ENCODE results near the gene LARGE2. TPM values are rescaled to one million over a fixed set of nuclear protein-coding genes. Genes with fewer than 3 reads are reported as not detected.

Gene LARGE2
- total and polyA plus RNA-seq, 7 donors, result 0.13 TPM; not detected in 6

GRCh38 chr11:45885274-45885920, 37.1 kb upstream of the LARGE2 start, which contains the start of gene MAPK8IP1:
MAPK8IP1 (plus strand) TSS chr11:45885651; CDS start chr11:45885821, 170 bp downstream.
- intact Hi-C loops (cut with DNase I), result no loop called here
- DNase-seq (peak; percentile 61 to 73), ATAC-seq (peak; percentile 75 to 84 (median 80))

GRCh38 chr11:45885921-45886721, 36.3 kb upstream of the LARGE2 start:
- DNase-seq (no peak), ATAC-seq (no peak)
- WGBS, 3 donors, result 13 to 18% (median 15%) methylated on average over 36 to 43 of the region's 43 CpGs
- peak overlapping the region; percentile 60 for H3K4me3 ChIP-seq
- TF ChIP-seq CTCF (IDR thresholded peaks at IDR 0.05), result no peak
- intact Hi-C loops (cut with DNase I), result no loop called here
- H3K27ac ChIP-seq, result no peak overlapping the region
- peaks cover 0 to 15% of the 10 kb centered on the region in 2 donors for H3K36me3 ChIP-seq (ENCODE audit: insufficient read depth in 1 of 2, low read depth in 1 of 2)
- no peaks in the 10 kb centered on the region for H3K27me3 ChIP-seq (ENCODE audit: insufficient read depth in 3 of 3, low read length in 2 of 3)
- no peaks in the 10 kb centered on the region for H3K9me3 ChIP-seq
- H3K4me1 ChIP-seq, result peaks cover 4% of the 10 kb centered on the region

More at GRCh38 chr11:45885274-45885920, 37.1 kb upstream of the LARGE2 start, which contains the start of gene MAPK8IP1:
- Histone ChIP-seq H3K36me3 (ENCODE audit: insufficient read depth in 1 of 2, low read depth in 1 of 2) (peaks cover 0 to 22% of the 10 kb centered on the region in 2 donors), H3K4me1 (peaks cover 4% of the 10 kb centered on the region), H3K9me3 (no peaks in the 10 kb centered on the region), H3K27ac (no peak within 1 kb of the TSS), H3K4me3 (peak within 1 kb of the TSS; percentile 60), H3K27me3 (ENCODE audit: insufficient read depth in 3 of 3, low read length in 2 of 3) (no peaks in the 10 kb centered on the region)
- 1 to 3% (median 2%) methylated on average over 24 to 73 of the region's 73 CpGs for WGBS, 3 donors
- no peak for TF ChIP-seq CTCF (IDR thresholded peaks at IDR 0.05)

- WGBS, 3 donors, result 74 to 87% (median 84%) methylated on average over 4 of the region's 4 CpGs
- ATAC-seq, result no peak
- Histone ChIP-seq H3K4me1 (peaks cover 4% of the 10 kb centered on the region), H3K27me3 (ENCODE audit: insufficient read depth in 3 of 3, low read length in 2 of 3) (no peaks in the 10 kb centered on the region), H3K9me3 (no peaks in the 10 kb centered on the region), H3K4me3 (no peak overlapping the region), H3K36me3 (ENCODE audit: insufficient read depth in 1 of 2, low read depth in 1 of 2) (peaks cover 0 to 7% of the 10 kb centered on the region in 2 donors), H3K27ac (no peak overlapping the region)
- TF ChIP-seq CTCF (IDR thresholded peaks at IDR 0.05), result no peak
- DNase-seq, result no peak
- intact Hi-C loops (cut with DNase I), result no loop called here
Measured at GRCh38 chr11:45886816-45887520, 35.5 kb upstream of the LARGE2 start.

GRCh38 chr11:45887587-45887986, 34.9 kb upstream of the LARGE2 start:
- Histone ChIP-seq H3K4me1 (peaks cover 4% of the 10 kb centered on the region), H3K9me3 (no peaks in the 10 kb centered on the region), H3K36me3 (ENCODE audit: insufficient read depth in 1 of 2, low read depth in 1 of 2) (peaks cover 0 to under 1% of the 10 kb centered on the region in 2 donors), H3K27ac (no peak overlapping the region), H3K27me3 (ENCODE audit: insufficient read depth in 3 of 3, low read length in 2 of 3) (no peaks in the 10 kb centered on the region), H3K4me3 (no peak overlapping the region)
- no peak for TF ChIP-seq CTCF (IDR thresholded peaks at IDR 0.05)
- 79 to 90% (median 82%) methylated on average over 6 to 10 of the region's 10 CpGs for WGBS, 3 donors
- ATAC-seq (no peak), DNase-seq (no peak)
- intact Hi-C loops (cut with DNase I), result no loop called here

Data from psoas muscle (tissue), 8 donors.